Measurements from ENCODE around the gene SLC22A5. TPM values are rescaled to one million over a fixed set of nuclear protein-coding genes. Genes with fewer than 3 reads are reported as not detected.
"Not testable (repeated sequence)": the region's sequence is repeated elsewhere in the genome, so short reads cannot be mapped to it uniquely, and the experiment has no call there.

SLC22A5 gene
- total and polyA plus RNA-seq, 9 of the 15 experiments (the other 6 are each of a cell fraction or from before 2014, with no cell fraction given): 3.0 to 16.6 (median 8.3) TPM

DNA sequence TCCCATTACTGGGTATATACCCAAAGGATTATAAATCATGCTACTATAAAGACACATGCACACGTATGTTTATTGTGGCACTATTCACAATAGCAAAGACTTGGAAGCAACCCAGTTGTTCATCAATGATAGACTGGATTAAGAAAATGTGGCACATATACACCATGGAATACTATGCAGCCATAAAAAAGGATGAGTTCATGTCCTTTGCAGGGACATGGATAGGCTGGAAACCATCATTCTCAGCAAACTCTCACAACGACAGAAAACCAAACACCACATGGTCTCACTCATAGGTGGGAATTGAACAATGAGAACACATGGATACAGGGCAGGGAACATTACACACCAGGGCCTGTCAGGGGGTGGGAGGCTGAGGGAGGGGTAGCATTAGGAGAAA is 34.5 kb downstream of the SLC22A5 start:
- CTCF ChIA-PET (ENCODE audit: low intra/inter-chr PET ratio); FAIRE-seq; intact Hi-C loops (cut with micrococcal nuclease); DNase-seq (ENCODE audit: extremely low read depth in 1 of 4, low spot score in 3 of 4); H4K20me1 ChIP-seq (replicated peaks; ENCODE audit: control insufficient read depth, insufficient read depth, low read length); H3K9me1 ChIP-seq (ENCODE audit: control insufficient read depth, insufficient read depth, low read length); H3K4me3 ChIP-seq; in situ Hi-C loops (cut with MboI); H3K79me2 ChIP-seq (ENCODE audit: control insufficient read depth, insufficient read depth, low read length); H3K27ac ChIP-seq (ENCODE audit: extremely low read depth, low read depth, low read length); H3K4me1 ChIP-seq (replicated peaks in 1 of 2; ENCODE audit: control insufficient read depth in 2 of 2, insufficient read depth in 2 of 2, low read length in 2 of 2); H3K9ac ChIP-seq (ENCODE audit: insufficient read depth in 1 of 2, low read depth in 2 of 2, low read length in 2 of 2); BruUV-seq (replicated peaks); POLR2A ChIA-PET; H3K27me3 ChIP-seq (ENCODE audit: control insufficient read depth in 2 of 2, insufficient read depth in 2 of 2, low read length in 2 of 2); H3K36me3 ChIP-seq (ENCODE audit: control insufficient read depth, insufficient read depth, low read length); H3K9me3 ChIP-seq (replicated peaks; ENCODE audit: control insufficient read depth, insufficient read depth, low read depth, low read length); H3K4me2 ChIP-seq (ENCODE audit: insufficient read depth, low read length); ATAC-seq; H2AFZ ChIP-seq (ENCODE audit: low read depth, low read length): not testable (repeated sequence)
- TF ChIP-seq SMARCA5 (IDR thresholded peaks at IDR 0.05): 0 out of 2 replicates have a peak, but pooled peaks have one; percentile 42
- TF ChIP-seq ZNF146 (CRISPR knock-in tag; IDR thresholded peaks at IDR 0.05; ENCODE audit: unreplicated experiment): peak; percentile 92
- TF ChIP-seq BCOR (IDR thresholded peaks at IDR 0.05): peak; percentile 29; the same call in 1 of the 2 replicates
- TF ChIP-seq KDM1A (IDR thresholded peaks at IDR 0.05): peak; percentile 37 to 49; a peak in 3 of 4 replicates
- 7% methylated on average over 2 of the region's 2 CpGs for WGBS (ENCODE audit: insufficient coverage, low coverage, missing lambda C conversion rate)

DNA sequence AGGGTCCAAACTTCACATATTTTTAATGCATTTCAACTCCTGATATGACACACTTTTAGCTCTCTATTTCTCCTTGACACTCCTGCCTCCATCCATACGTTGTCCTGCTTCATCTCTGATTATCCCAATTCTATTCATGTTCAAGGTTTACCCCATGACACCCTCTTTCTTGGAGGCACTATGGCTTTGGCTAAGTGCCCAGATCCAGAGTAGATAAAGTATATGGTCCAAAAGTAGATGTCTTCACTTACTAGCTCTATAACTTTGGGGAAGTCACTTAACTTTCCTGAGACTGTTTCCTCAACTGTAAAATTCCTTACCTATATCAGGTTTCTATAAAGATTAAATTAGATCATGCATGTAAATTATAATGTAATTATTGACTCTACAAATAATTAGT is 36.1 kb downstream of the SLC22A5 start:
- Histone ChIP-seq H3K4me1 (replicated peaks in 1 of 2; ENCODE audit: control insufficient read depth in 2 of 2, insufficient read depth in 2 of 2, low read length in 2 of 2) (peaks cover 6 to 8% of the 10 kb centered on the region in 2 experiments; a peak in 4 of 5 replicates), H3K27me3 (ENCODE audit: control insufficient read depth in 2 of 2, insufficient read depth in 2 of 2, low read length in 2 of 2) (no peaks in the 10 kb centered on the region), H3K9me1 (ENCODE audit: control insufficient read depth, insufficient read depth, low read length) (no peaks in the 10 kb centered on the region), H4K20me1 (replicated peaks; ENCODE audit: control insufficient read depth, insufficient read depth, low read length) (no peaks in the 10 kb centered on the region), H3K9ac (ENCODE audit: insufficient read depth in 1 of 2, low read depth in 2 of 2, low read length in 2 of 2) (no peak overlapping the region), H3K36me3 (ENCODE audit: control insufficient read depth, insufficient read depth, low read length) (no peaks in the 10 kb centered on the region), H3K27ac (ENCODE audit: extremely low read depth, low read depth, low read length) (no peak overlapping the region), H3K9me3 (replicated peaks; ENCODE audit: control insufficient read depth, insufficient read depth, low read depth, low read length) (no peaks in the 10 kb centered on the region), H3K4me2 (ENCODE audit: insufficient read depth, low read length) (no peak overlapping the region), H2AFZ (ENCODE audit: low read depth, low read length) (no peak overlapping the region), H3K4me3 (no peak overlapping the region), H3K79me2 (ENCODE audit: control insufficient read depth, insufficient read depth, low read length) (no peaks in the 10 kb centered on the region; the same call in 2 of the 3 replicates)
- in situ Hi-C loops (cut with MboI): no loop called here
- DNase-seq (ENCODE audit: extremely low read depth in 1 of 4, low spot score in 3 of 4): no peak
- 0% methylated on average over 1 of the region's 1 CpG for WGBS (ENCODE audit: insufficient coverage, low coverage, missing lambda C conversion rate)
- BruUV-seq (replicated peaks): no TSS peak
- ChIA-PET CTCF (ENCODE audit: low intra/inter-chr PET ratio) (no interaction called here), POLR2A (interaction anchor here (0.7 to 2.1 kb wide), 6 partner anchors 9 to 96 kb away, joined by 3 to 8 read pairs (median 4); no protein-coding TSS in a partner anchor)
- ATAC-seq: no peak
- intact Hi-C loops (cut with micrococcal nuclease): no loop called here
- no peak for FAIRE-seq
- TF ChIP-seq CTBP1 (IDR thresholded peaks at IDR 0.05; ENCODE audit: borderline replicate concordance) (peak; percentile 66; the same call in 1 of the 2 replicates), MLX (CRISPR knock-in tag; conservative IDR thresholded peaks at IDR 0.05) (no peak), MCM5 (IDR thresholded peaks at IDR 0.05; ENCODE audit: low read depth) (no peak), ARID3B (CRISPR knock-in tag; IDR thresholded peaks at IDR 0.05; ENCODE audit: borderline replicate concordance) (no peak), NFIC (IDR thresholded peaks at IDR 0.05) (peak; percentile 84), ZNF217 (CRISPR knock-in tag; IDR thresholded peaks at IDR 0.05) (no peak), NR1H2 (CRISPR knock-in tag; IDR thresholded peaks at IDR 0.05) (no peak), ZNF121 (CRISPR knock-in tag; conservative IDR thresholded peaks at IDR 0.05) (no peak), RCOR1 (IDR thresholded peaks at IDR 0.05; ENCODE audit: borderline replicate concordance in 1 of 2, low read depth in 2 of 2, low read length in 2 of 2) (0 out of 4 replicates have a peak, but pooled peaks of 1 of the 2 experiments have one; percentile 14)
- TF ChIP-seq, protein P1, sequence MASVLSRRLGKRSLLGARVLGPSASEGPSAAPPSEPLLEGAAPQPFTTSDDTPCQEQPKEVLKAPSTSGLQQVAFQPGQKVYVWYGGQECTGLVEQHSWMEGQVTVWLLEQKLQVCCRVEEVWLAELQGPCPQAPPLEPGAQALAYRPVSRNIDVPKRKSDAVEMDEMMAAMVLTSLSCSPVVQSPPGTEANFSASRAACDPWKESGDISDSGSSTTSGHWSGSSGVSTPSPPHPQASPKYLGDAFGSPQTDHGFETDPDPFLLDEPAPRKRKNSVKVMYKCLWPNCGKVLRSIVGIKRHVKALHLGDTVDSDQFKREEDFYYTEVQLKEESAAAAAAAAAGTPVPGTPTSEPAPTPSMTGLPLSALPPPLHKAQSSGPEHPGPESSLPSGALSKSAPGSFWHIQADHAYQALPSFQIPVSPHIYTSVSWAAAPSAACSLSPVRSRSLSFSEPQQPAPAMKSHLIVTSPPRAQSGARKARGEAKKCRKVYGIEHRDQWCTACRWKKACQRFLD (CRISPR knock-in tag; IDR thresholded peaks at IDR 0.05): no peak
